HG02642 (cell line): ENCODE measurements around the gene PSMB8.

ENCODE experiments used
- ATAC-seq: cut with Tn5 transposase; IDR thresholded peaks from one replicate; pipeline ENCODE4 v1.9.1; 2021; ENCODE audit warnings: mild to moderate bottlenecking; ENCODE audit not compliant: unreplicated experiment, poor library complexity

The PSMB8 gene

DNA sequence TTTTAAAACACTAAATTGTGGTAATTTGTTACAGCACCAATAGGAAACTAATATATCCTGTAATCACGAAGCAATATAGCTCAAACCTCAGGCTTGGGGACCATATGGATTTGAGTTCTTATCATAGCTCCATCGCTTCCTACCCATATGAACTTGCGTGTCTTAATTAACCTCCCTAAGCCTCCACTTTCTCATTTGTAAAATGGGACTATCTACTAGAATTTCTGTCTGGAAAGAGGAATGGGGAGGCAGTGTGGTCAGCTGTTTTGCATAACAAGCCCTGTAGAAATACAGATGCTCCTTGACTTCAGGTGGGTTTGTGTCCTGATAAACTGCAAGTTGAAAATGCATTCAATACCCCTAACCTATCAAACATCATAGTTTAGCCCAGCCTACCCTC, 44.1 kb downstream of the PSMB8 start:
- no peak for ATAC-seq

DNA sequence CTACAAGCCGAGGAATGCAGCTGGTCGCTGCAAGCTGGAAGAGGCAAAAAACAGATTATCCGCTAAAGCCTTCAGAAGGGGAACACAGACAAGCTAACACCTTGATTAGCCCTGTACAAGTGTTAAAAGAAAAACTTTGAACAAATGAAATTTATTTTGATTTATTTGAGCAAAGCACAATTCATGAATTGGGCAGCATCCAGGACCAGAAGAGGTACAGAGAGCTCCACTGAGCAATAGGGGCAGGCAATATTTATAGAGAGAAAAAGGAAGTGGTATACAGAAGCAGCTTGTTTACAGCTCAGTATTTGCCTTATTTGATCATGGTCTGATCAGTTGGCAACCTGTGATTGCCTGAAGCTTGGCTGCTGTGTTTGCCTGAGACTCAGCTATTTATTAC, 44.7 kb downstream of the PSMB8 start:
- no peak for ATAC-seq

GRCh38 chr6:32796848-32797776, 46.7 kb downstream of the PSMB8 start:
- no peak for ATAC-seq

GRCh38 chr6:32794510-32794909, 49.3 kb downstream of the PSMB8 start:
- no peak for ATAC-seq

DNA sequence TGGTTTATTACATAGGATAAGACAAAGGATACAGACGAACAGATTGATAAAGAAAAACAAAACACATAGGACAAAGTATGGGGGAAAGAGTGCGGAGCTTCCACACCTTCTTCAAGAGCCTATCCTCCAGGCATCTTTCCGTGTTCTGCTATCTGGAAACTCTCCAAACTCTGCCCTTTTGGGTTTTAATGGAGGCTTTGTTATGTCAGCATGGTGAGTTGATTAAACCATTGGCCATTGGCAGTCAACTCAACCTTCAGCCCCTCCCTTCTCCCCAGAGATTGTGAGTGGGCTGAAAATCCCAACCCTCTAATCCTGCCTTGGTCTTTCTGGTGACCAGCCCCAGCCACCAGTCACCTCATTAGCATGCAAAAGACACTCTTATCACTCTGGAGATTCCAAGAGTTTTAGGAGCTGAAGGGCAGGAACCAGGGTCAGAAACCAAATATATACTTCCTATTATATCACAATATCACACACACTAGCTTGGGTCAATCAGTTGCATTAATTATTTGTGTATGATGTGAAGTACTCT, 50.9 kb downstream of the PSMB8 start:
- ATAC-seq = no peak
